ENCODE measurements around the gene EDEM3.
"Not testable (repeated sequence)": the region's sequence is repeated elsewhere in the genome, so short reads cannot be mapped to it uniquely, and the experiment has no call there.

The EDEM3 gene

DNA sequence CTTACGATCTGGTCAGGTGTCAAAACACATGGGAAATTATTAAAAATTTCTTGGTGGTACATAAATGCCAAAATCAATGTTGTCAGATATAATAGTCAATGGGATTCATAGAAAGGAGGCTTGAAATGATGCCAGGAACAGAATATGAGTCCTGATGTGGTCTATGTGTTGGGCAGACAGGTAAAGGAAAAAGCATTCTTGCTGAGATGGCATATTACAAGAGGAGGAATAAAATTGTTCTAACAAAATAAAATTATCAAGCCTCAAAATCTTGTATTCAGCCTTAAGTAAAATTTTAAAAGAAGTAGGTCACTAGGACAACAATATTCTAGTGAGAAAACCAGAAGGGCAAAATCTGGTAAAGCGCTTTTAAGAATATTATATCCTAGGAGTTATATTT lies 30.9 kb upstream of the EDEM3 start:
- no peaks in the 10 kb centered on the region for H3K79me1 ChIP-seq (replicated peaks; ENCODE audit: low read length, poor library complexity, severe bottlenecking)
- no peak overlapping the region for H2BK5ac ChIP-seq (ENCODE audit: low read depth, low read length, poor library complexity, severe bottlenecking)
- no peak overlapping the region for H2BK12ac ChIP-seq (ENCODE audit: low read length in 2 of 2)
- no peaks in the 10 kb centered on the region for H3K4me1 ChIP-seq (ENCODE audit: control insufficient read depth, insufficient read depth, low read depth, low read length)
- H3K27me3 ChIP-seq (ENCODE audit: control insufficient read depth in 1 of 2, insufficient read depth in 1 of 2, low read length in 2 of 2) = no peaks in the 10 kb centered on the region
- DNase-seq = no peak
- no peak overlapping the region for H3K4me3 ChIP-seq (ENCODE audit: insufficient read depth in 1 of 2, low read depth in 1 of 2, low read length in 2 of 2)
- H3K36me3 ChIP-seq (ENCODE audit: control insufficient read depth in 1 of 2, insufficient read depth in 2 of 2, low read depth in 1 of 2, low read length in 2 of 2) = peaks cover 0 to 29% of the 10 kb centered on the region in 2 experiments
- 100% methylated on average over 2 of the region's 2 CpGs for WGBS
- no peak overlapping the region for H3K4me2 ChIP-seq (ENCODE audit: low read length, poor library complexity, severe bottlenecking)
- no peak overlapping the region for H2AFZ ChIP-seq (ENCODE audit: low read depth, low read length)
- no peak overlapping the region for H3K18ac ChIP-seq (ENCODE audit: low read depth in 1 of 2, low read length in 2 of 2)
- H3K4ac ChIP-seq (ENCODE audit: low read depth in 1 of 2, low read length in 2 of 2) = no peak overlapping the region
- no peak overlapping the region for H3K14ac ChIP-seq (ENCODE audit: low read length in 2 of 2)
- H2BK120ac ChIP-seq (ENCODE audit: low read depth, low read length) = no peak overlapping the region
- no peak overlapping the region for H2AK5ac ChIP-seq (ENCODE audit: low read length, severe bottlenecking)
- no peak overlapping the region for H3K23ac ChIP-seq (ENCODE audit: low read length in 2 of 2)
- no peak overlapping the region for H4K8ac ChIP-seq (ENCODE audit: low read length)
- H3K9ac ChIP-seq (ENCODE audit: low read length) = no peak overlapping the region
- peaks cover 20% of the 10 kb centered on the region for H3K9me3 ChIP-seq (ENCODE audit: control insufficient read depth, low read length)
- no peak overlapping the region for H3K27ac ChIP-seq (ENCODE audit: low read length, poor library complexity, severe bottlenecking)
- H4K91ac ChIP-seq (ENCODE audit: low read length) = no peak overlapping the region
- H2BK15ac ChIP-seq (ENCODE audit: low read depth, poor library complexity, severe bottlenecking) = no peak overlapping the region

DNA sequence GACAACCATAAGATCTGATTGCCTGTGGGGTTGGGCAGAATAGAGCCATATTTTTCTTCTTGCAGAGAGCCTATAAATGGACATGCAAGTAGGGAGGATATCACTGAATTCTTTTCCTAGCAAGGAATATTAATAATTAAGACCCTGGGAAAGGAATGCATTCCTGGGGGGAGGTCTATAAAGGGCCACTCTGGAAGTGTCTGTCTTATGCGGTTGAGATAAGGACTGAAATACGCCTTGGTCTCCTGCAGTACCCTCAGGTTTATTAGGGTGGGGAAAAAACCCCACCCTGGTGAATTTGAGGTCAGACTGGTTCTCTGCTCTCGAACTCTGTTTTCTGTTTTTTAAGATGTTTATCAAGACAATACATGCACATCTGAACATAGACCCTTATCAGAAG lies 29.1 kb upstream of the EDEM3 start:
- not testable (repeated sequence) for H2BK5ac ChIP-seq (ENCODE audit: low read depth, low read length, poor library complexity, severe bottlenecking); H4K91ac ChIP-seq (ENCODE audit: low read length); H3K27me3 ChIP-seq (ENCODE audit: control insufficient read depth in 1 of 2, insufficient read depth in 1 of 2, low read length in 2 of 2); H3K4me1 ChIP-seq (ENCODE audit: control insufficient read depth, insufficient read depth, low read depth, low read length); H3K14ac ChIP-seq (ENCODE audit: low read length in 2 of 2); H3K23ac ChIP-seq (ENCODE audit: low read length in 2 of 2); H2AFZ ChIP-seq (ENCODE audit: low read depth, low read length); H3K4me2 ChIP-seq (ENCODE audit: low read length, poor library complexity, severe bottlenecking); H3K4me3 ChIP-seq (ENCODE audit: insufficient read depth in 1 of 2, low read depth in 1 of 2, low read length in 2 of 2); H2BK12ac ChIP-seq (ENCODE audit: low read length in 2 of 2); H2AK5ac ChIP-seq (ENCODE audit: low read length, severe bottlenecking); H2BK15ac ChIP-seq (ENCODE audit: low read depth, poor library complexity, severe bottlenecking); H2BK120ac ChIP-seq (ENCODE audit: low read depth, low read length); H3K27ac ChIP-seq (ENCODE audit: low read length, poor library complexity, severe bottlenecking); H3K4ac ChIP-seq (ENCODE audit: low read depth in 1 of 2, low read length in 2 of 2); H3K9ac ChIP-seq (ENCODE audit: low read length); H3K18ac ChIP-seq (ENCODE audit: low read depth in 1 of 2, low read length in 2 of 2); DNase-seq; H4K8ac ChIP-seq (ENCODE audit: low read length); H3K79me1 ChIP-seq (replicated peaks; ENCODE audit: low read length, poor library complexity, severe bottlenecking)
- H3K36me3 ChIP-seq (ENCODE audit: control insufficient read depth in 1 of 2, insufficient read depth in 2 of 2, low read depth in 1 of 2, low read length in 2 of 2) = peaks cover 0 to 19% of the 10 kb centered on the region in 2 experiments
- H3K9me3 ChIP-seq (ENCODE audit: control insufficient read depth, low read length) = peaks cover 20% of the 10 kb centered on the region
- 98% methylated on average over 3 of the region's 3 CpGs for WGBS

DNA sequence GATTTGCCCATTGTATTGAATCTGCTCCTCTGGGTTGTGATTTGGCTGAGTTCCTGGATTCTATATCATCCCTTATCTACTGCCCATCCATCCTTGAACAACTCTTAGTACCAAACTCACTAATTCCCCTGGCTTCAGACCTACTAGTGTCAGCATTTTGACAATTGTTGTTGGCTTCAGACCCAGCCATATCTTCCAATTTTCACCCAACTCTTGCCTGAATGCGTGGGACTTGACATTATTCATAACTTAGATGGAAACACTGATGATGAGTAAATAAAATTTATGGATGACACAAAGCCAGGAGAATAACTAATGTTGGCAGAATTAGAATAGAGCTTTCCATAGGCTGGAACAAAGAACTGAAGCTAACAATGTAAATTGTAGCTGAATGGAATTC lies 27.3 kb upstream of the EDEM3 start:
- no peak overlapping the region for H3K23ac ChIP-seq (ENCODE audit: low read length in 2 of 2)
- DNase-seq = no peak
- H3K4me1 ChIP-seq (ENCODE audit: control insufficient read depth, insufficient read depth, low read depth, low read length) = no peaks in the 10 kb centered on the region
- no peak overlapping the region for H4K8ac ChIP-seq (ENCODE audit: low read length)
- no peaks in the 10 kb centered on the region for H3K79me1 ChIP-seq (replicated peaks; ENCODE audit: low read length, poor library complexity, severe bottlenecking)
- H2AFZ ChIP-seq (ENCODE audit: low read depth, low read length) = no peak overlapping the region
- no peak overlapping the region for H3K4me3 ChIP-seq (ENCODE audit: insufficient read depth in 1 of 2, low read depth in 1 of 2, low read length in 2 of 2)
- WGBS = 85% methylated on average over 1 of the region's 1 CpG
- H2BK120ac ChIP-seq (ENCODE audit: low read depth, low read length) = no peak overlapping the region
- no peak overlapping the region for H3K4me2 ChIP-seq (ENCODE audit: low read length, poor library complexity, severe bottlenecking)
- H3K14ac ChIP-seq (ENCODE audit: low read length in 2 of 2) = no peak overlapping the region
- H3K4ac ChIP-seq (ENCODE audit: low read depth in 1 of 2, low read length in 2 of 2) = no peak overlapping the region
- no peaks in the 10 kb centered on the region for H3K27me3 ChIP-seq (ENCODE audit: control insufficient read depth in 1 of 2, insufficient read depth in 1 of 2, low read length in 2 of 2)
- no peak overlapping the region for H3K18ac ChIP-seq (ENCODE audit: low read depth in 1 of 2, low read length in 2 of 2)
- peaks cover 20% of the 10 kb centered on the region for H3K9me3 ChIP-seq (ENCODE audit: control insufficient read depth, low read length)
- no peak overlapping the region for H2AK5ac ChIP-seq (ENCODE audit: low read length, severe bottlenecking)
- H3K36me3 ChIP-seq (ENCODE audit: control insufficient read depth in 1 of 2, insufficient read depth in 2 of 2, low read depth in 1 of 2, low read length in 2 of 2) = peaks cover 0 to 15% of the 10 kb centered on the region in 2 experiments
- H4K91ac ChIP-seq (ENCODE audit: low read length) = no peak overlapping the region
- no peak overlapping the region for H2BK15ac ChIP-seq (ENCODE audit: low read depth, poor library complexity, severe bottlenecking)
- H2BK5ac ChIP-seq (ENCODE audit: low read depth, low read length, poor library complexity, severe bottlenecking) = no peak overlapping the region
- no peak overlapping the region for H3K9ac ChIP-seq (ENCODE audit: low read length)
- no peak overlapping the region for H2BK12ac ChIP-seq (ENCODE audit: low read length in 2 of 2)
- no peak overlapping the region for H3K27ac ChIP-seq (ENCODE audit: low read length, poor library complexity, severe bottlenecking)

DNA sequence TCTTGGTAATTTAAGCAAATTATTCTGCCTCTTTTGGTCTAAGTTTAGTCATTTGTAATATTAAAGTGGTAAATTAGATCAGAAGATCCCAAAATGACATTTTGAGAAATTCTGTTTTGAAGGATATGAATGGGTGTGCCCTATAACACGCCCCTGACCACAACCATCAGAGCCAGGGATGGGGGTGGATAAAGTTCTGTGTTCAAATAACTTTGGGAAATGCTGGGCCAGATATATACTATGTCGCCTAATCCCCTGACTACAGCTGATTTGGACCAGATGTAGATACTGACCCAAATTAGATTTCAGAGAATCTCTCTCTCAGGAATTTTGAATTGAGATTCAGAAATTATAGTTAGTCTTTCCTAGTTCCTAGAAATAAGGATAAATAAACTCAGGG lies 21.2 kb upstream of the EDEM3 start:
- no peak overlapping the region for H3K9ac ChIP-seq (ENCODE audit: low read length)
- no peaks in the 10 kb centered on the region for H3K27me3 ChIP-seq (ENCODE audit: control insufficient read depth in 1 of 2, insufficient read depth in 1 of 2, low read length in 2 of 2)
- DNase-seq = no peak
- H3K4ac ChIP-seq (ENCODE audit: low read depth in 1 of 2, low read length in 2 of 2) = no peak overlapping the region
- no peak overlapping the region for H2AFZ ChIP-seq (ENCODE audit: low read depth, low read length)
- WGBS = 100% methylated on average over 1 of the region's 2 CpGs
- no peak overlapping the region for H3K18ac ChIP-seq (ENCODE audit: low read depth in 1 of 2, low read length in 2 of 2)
- no peaks in the 10 kb centered on the region for H3K9me3 ChIP-seq (ENCODE audit: control insufficient read depth, low read length)
- no peaks in the 10 kb centered on the region for H3K36me3 ChIP-seq (ENCODE audit: control insufficient read depth in 1 of 2, insufficient read depth in 2 of 2, low read depth in 1 of 2, low read length in 2 of 2)
- H2BK5ac ChIP-seq (ENCODE audit: low read depth, low read length, poor library complexity, severe bottlenecking) = no peak overlapping the region
- no peak overlapping the region for H2BK120ac ChIP-seq (ENCODE audit: low read depth, low read length)
- H3K4me3 ChIP-seq (ENCODE audit: insufficient read depth in 1 of 2, low read depth in 1 of 2, low read length in 2 of 2) = no peak overlapping the region
- H3K23ac ChIP-seq (ENCODE audit: low read length in 2 of 2) = no peak overlapping the region
- H4K8ac ChIP-seq (ENCODE audit: low read length) = no peak overlapping the region
- no peak overlapping the region for H4K91ac ChIP-seq (ENCODE audit: low read length)
- H3K4me1 ChIP-seq (ENCODE audit: control insufficient read depth, insufficient read depth, low read depth, low read length) = no peaks in the 10 kb centered on the region
- H2BK15ac ChIP-seq (ENCODE audit: low read depth, poor library complexity, severe bottlenecking) = no peak overlapping the region
- no peak overlapping the region for H3K14ac ChIP-seq (ENCODE audit: low read length in 2 of 2)
- H3K27ac ChIP-seq (ENCODE audit: low read length, poor library complexity, severe bottlenecking) = no peak overlapping the region
- no peak overlapping the region for H2BK12ac ChIP-seq (ENCODE audit: low read length in 2 of 2)
- H2AK5ac ChIP-seq (ENCODE audit: low read length, severe bottlenecking) = no peak overlapping the region
- no peaks in the 10 kb centered on the region for H3K79me1 ChIP-seq (replicated peaks; ENCODE audit: low read length, poor library complexity, severe bottlenecking)
- H3K4me2 ChIP-seq (ENCODE audit: low read length, poor library complexity, severe bottlenecking) = no peak overlapping the region

All from mesenchymal stem cell (in vitro differentiated cells and primary cell).